ENCODE results near the gene TEAD3.

The TEAD3 gene

DNA sequence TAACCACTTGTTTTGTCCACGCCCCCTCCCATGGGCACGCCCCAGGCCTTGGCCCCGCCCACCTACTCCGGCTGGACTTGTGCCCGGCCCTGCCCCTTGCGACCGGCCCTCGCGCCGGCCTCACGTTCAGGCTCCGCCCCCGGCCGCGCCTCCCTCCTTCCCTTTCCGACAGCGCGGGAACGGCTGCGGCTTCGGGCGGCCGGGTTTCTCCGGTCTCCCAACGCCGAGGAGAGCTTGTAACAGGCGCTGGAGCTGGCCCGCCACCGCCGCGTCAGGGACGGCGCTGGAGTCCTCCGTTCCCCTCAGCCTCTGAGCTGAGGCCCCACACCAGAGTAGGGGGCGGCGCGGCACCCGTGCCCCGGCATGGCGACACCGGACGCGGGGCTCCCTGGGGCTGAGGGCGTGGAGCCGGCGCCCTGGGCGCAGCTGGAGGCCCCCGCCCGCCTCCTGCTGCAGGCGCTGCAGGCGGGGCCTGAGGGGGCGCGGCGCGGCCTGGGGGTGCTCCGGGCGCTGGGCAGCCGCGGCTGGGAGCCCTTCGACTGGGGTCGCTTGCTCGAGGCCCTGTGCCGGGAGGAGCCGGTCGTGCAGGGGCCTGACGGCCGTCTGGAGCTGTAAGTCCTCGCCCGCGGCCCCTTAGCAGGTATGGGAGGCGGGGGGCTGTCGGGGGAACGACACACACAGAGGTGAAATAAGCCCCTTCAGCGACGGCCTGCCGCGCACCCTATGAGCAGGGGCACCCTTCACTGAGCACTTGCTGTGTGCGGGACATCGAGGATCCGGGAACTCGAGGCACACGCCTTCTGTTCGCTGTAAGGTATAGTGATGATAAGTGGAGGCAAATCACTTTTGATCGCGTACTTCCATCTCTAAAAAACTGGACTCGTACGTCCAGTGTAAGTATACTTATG is 44.4 kb downstream of the TEAD3 start, which contains the start of gene FANCE:
TSS of gene FANCE (plus strand) at position 156 of the 908 bp plus-strand sequence. CDS start at position 364, 208 bp downstream.
- TF ChIP-seq, protein P1, sequence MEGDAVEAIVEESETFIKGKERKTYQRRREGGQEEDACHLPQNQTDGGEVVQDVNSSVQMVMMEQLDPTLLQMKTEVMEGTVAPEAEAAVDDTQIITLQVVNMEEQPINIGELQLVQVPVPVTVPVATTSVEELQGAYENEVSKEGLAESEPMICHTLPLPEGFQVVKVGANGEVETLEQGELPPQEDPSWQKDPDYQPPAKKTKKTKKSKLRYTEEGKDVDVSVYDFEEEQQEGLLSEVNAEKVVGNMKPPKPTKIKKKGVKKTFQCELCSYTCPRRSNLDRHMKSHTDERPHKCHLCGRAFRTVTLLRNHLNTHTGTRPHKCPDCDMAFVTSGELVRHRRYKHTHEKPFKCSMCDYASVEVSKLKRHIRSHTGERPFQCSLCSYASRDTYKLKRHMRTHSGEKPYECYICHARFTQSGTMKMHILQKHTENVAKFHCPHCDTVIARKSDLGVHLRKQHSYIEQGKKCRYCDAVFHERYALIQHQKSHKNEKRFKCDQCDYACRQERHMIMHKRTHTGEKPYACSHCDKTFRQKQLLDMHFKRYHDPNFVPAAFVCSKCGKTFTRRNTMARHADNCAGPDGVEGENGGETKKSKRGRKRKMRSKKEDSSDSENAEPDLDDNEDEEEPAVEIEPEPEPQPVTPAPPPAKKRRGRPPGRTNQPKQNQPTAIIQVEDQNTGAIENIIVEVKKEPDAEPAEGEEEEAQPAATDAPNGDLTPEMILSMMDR (conservative IDR thresholded peaks at IDR 0.05), result no peak
- peak within 1 kb of the TSS; percentile 72 for H3K27ac ChIP-seq

DNA sequence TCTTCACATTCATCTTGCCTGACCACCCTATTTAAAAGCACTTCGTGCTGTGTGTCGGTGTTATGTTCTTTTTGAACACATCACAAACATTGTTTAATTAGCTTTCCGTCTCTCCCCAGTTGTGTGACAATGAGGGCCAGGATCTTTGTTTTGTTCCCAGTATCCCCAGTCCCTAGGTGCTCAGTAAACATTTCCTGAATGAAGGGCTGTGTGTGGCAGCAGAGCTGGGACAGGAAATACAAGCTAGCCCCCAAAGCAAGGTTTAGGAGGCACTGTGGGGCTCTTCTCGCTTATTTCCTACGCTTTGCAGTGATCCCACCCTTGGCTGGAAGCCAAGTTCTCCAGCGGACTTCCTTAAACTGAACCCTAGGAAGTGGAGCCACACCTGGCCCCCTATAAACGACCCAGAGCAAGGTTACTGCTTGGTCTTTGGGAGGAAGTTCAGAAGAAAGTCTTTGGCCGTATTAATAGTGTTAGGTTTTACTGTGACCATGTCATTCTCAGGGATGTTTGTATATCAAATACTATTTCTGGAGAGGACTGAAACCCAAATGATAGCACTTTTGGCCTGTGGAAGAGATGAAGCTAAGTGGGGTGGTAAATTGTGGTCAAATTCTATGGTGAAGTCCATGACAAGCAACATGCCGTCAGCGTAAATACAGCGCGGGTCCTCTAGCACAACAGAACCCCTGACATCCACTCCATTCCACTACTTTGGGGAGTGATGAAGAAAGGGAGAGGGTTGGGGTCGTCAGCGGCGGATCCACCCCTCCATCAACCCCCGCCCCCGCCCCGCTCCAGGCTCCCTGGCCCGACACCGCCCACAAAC is 45.3 kb downstream of the TEAD3 start:
- peak overlapping the region; percentile 72; the same call in 1 of the 2 replicates for H3K27ac ChIP-seq
- TF ChIP-seq, protein P1 (conservative IDR thresholded peaks at IDR 0.05), result no peak

DNA sequence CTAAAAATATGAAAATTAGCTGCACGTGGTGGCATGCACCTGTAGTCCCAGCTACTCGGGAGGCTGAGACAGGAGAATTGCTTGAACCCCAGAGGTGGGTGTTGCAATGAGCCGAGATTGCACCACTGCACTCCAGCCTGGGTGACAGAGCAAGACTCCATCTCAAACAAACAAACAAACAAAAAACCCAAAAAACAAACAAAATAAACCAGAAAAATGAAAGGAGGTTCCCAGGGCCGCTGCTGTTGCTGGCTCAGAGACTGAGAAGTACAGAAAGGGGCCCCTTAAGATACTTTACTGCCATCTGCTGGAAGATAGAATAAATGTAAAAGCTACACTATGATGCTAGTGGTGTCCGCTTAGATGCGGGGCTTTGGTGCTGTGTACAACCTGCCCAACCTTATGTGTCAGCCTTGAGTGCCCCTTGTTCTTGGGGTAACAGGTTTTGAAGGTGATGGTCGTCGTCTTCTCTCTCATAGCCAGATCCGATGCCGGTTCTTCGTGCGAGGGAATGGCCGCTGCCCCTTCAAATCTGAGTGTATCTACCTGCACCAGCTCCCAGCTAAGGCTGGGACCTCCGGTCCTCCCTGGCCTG is 47.5 kb downstream of the TEAD3 start:
- no peak overlapping the region; the same call in 1 of the 2 replicates for H3K27ac ChIP-seq
- TF ChIP-seq, protein P1 (conservative IDR thresholded peaks at IDR 0.05), result peak; percentile 85

DNA sequence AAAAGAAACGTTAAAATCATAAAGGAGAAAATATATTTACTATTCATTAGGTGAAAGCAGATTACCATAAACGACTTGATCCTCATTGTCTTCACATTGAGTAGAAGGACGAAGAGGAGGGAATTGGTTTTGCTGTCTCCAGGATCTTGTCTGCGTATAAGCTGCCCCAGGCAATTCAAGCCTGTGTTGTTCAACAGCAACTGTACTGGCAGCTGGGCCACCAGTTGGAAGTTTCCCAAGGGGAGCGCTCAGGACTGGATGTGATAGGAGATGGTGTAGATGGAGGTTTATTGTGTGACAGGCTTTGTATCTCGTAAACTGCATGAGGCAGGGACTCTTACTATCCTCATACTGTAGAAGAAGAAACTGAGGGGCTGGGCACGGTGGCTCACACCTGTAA is 48.7 kb downstream of the TEAD3 start:
- peak overlapping the region; percentile 3; the same call in 1 of the 2 replicates for H3K27ac ChIP-seq
- TF ChIP-seq, protein P1 (conservative IDR thresholded peaks at IDR 0.05), result no peak

DNA sequence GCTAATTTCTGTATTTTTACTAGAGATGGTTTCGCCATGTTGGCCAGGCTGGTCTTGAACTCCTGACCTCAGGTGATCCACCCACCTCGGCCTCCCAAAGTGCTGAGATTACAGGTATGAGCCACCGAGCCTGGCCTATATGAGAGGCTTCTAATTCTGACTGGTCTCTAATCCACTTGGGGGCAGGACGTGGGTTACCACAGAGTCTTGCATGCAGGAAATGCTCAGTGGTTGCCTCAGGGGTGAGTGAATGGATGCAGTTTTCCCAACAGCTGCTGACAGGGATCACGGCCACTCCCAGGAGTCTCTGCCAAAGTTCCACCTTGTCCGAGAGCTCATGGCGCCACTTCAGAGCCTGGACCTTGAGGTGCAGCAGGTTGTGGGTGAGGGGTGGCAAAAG is 51.2 kb downstream of the TEAD3 start:
- H3K27ac ChIP-seq, result no peak overlapping the region
- TF ChIP-seq, protein P1 (conservative IDR thresholded peaks at IDR 0.05), result no peak

DNA sequence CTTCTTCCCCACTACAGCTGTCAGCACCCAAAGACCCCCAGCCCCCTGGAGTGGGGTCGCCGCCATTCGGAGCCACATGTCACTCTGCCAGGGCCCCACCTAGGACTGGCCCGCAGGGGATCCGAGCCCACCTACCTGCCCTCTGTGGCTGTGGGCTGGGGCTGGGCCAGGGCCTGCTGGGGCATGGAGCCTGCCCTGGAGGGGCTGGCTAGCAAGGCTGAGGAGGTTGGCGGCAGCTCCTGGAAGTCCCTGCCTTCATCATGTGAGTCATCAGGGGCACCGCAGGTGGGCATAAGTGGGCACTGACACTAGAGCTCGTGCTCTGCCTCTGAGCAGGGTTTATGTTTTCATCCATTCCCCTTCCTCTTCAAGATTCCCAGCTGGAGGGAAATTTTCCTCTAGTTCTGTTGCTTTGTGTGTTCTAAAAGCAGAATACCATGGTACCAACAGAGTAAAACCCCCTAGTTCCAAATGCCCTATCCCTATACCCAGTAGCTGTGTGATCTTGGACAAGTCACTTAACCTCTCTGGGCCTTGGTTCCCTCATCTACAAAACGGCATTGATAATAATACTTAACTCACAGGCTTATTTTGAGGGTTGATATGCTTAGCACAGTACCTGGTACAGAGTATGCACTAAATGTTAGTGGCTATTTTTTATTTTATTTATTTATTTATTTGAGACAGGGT is 53.4 kb downstream of the TEAD3 start:
- H3K27ac ChIP-seq, result no peak overlapping the region
- TF ChIP-seq, protein P1 (conservative IDR thresholded peaks at IDR 0.05), result no peak

Measured in VCaP (cell line).